Stimulated activated naive B cell treated with anti-CD40 and anti-IgM and Interleukin-4, amounts not matched to agents 10 μg/mL and 1 μg/mL and 100 μg/mL, for 72 hours (primary cell): ENCODE data around the gene NEUROG2.
"Not testable (repeated sequence)": the region's sequence is repeated elsewhere in the genome, so short reads cannot be mapped to it uniquely, and the experiment has no call there.

Experiments used
- ATAC-seq, 2 donors: fragments of 150-1000 bp; cut with Tn5 transposase; replicated peaks; 2 replicates each; pipeline ENCODE4 v1.10.0; 2021; ENCODE audit warnings: moderate library complexity in 1 of 2
- DNase-seq: peaks from one replicate; pipeline ENCODE4 v3.0.0; 2021
- H3K27ac Mint-ChIP-seq: one replicate; pipeline ENCODE4 v1.8.0; 2022; ENCODE audit warnings: mild to moderate bottlenecking, mixed read lengths
- H3K27me3 Mint-ChIP-seq, 2 donors: one replicate each; pipeline ENCODE4 v1.8.0; 2022; ENCODE audit warnings: mixed read lengths in 2 of 2
- H3K36me3 Mint-ChIP-seq, 2 donors: one replicate each; pipeline ENCODE4 v1.8.0; 2022; ENCODE audit warnings: mixed read lengths in 2 of 2, mild to moderate bottlenecking in 1 of 2
- H3K4me1 Mint-ChIP-seq, 2 donors: one replicate each; pipeline ENCODE4 v1.8.0; 2022; ENCODE audit warnings: mixed read lengths in 2 of 2, mild to moderate bottlenecking in 1 of 2
- H3K4me3 Mint-ChIP-seq, 2 donors: one replicate each; pipeline ENCODE4 v1.8.0; 2022; ENCODE audit warnings: mild to moderate bottlenecking in 2 of 2, mixed read lengths in 2 of 2, moderate library complexity in 1 of 2
- H3K9me3 Mint-ChIP-seq, 2 donors: one replicate each; pipeline ENCODE4 v1.8.0; 2022; ENCODE audit warnings: mixed read lengths in 2 of 2, mild to moderate bottlenecking in 1 of 2

The NEUROG2 gene

GRCh38 chr4:112490808-112491207 is 25.2 kb downstream of the NEUROG2 start:
- Mint-ChIP-seq H3K9me3 (peaks cover 25 to 32% of the 10 kb centered on the region in 2 donors), H3K27me3 (peaks cover 20 to 31% of the 10 kb centered on the region in 2 donors), H3K36me3 (peaks cover 6 to 14% of the 10 kb centered on the region in 2 donors)
- H3K4me3 Mint-ChIP-seq, H3K27ac Mint-ChIP-seq, H3K4me1 Mint-ChIP-seq, ATAC-seq, DNase-seq: not testable (repeated sequence)

- no peaks in the 10 kb centered on the region for H3K4me1 Mint-ChIP-seq
- DNase-seq, result no peak
- H3K27ac Mint-ChIP-seq, result no peak overlapping the region
- H3K9me3 Mint-ChIP-seq, result peaks cover 21 to 25% of the 10 kb centered on the region in 2 donors
- no peak overlapping the region for H3K4me3 Mint-ChIP-seq
- H3K36me3 Mint-ChIP-seq, result peaks cover 6 to 12% of the 10 kb centered on the region in 2 donors
- no peak for ATAC-seq
- peaks cover 16 to 27% of the 10 kb centered on the region in 2 donors for H3K27me3 Mint-ChIP-seq
These were observed 30.1 kb downstream of the NEUROG2 start for GRCh38 chr4:112485930-112486329.

- Mint-ChIP-seq H3K27ac (no peak overlapping the region), H3K9me3 (peaks cover 0 to 7% of the 10 kb centered on the region in 2 donors), H3K4me1 (no peaks in the 10 kb centered on the region), H3K27me3 (peaks cover 11 to 13% of the 10 kb centered on the region in 2 donors), H3K36me3 (no peaks in the 10 kb centered on the region), H3K4me3 (no peak overlapping the region)
- DNase-seq (no peak), ATAC-seq (no peak)
These were observed 42.0 kb downstream of the NEUROG2 start for GRCh38 chr4:112473985-112474384.

GRCh38 chr4:112472318-112472717 is 43.7 kb downstream of the NEUROG2 start:
- no peak overlapping the region for H3K4me3 Mint-ChIP-seq
- peaks cover 0 to 5% of the 10 kb centered on the region in 2 donors for H3K9me3 Mint-ChIP-seq
- no peak for DNase-seq
- peaks cover 6 to 10% of the 10 kb centered on the region in 2 donors for H3K27me3 Mint-ChIP-seq
- no peak overlapping the region for H3K27ac Mint-ChIP-seq
- H3K36me3 Mint-ChIP-seq, result no peaks in the 10 kb centered on the region
- H3K4me1 Mint-ChIP-seq, result no peaks in the 10 kb centered on the region
- no peak for ATAC-seq
